Psoas muscle (tissue), 8 donors: ENCODE results near the gene UBE3D. TPM values are rescaled to one million over a fixed set of nuclear protein-coding genes. Genes with fewer than 3 reads are reported as not detected.

Experiments
- ATAC-seq, 4 donors: fragments of 200-7000 bp; cut with Tn5 transposase; one replicate each; pipeline ENCODE4 v1.9.1; 2020; ENCODE audit warnings: moderate library complexity in 3 of 4, mild to moderate bottlenecking in 2 of 4
- DNase-seq, 2 donors: peaks; one replicate each; pipeline ENCODE4 v3.0.0-alpha.2; 2020
- H3K27ac ChIP-seq: fragments of 200-600 bp; one replicate; pipeline ENCODE4 v1.8.0; 2022
- H3K27me3 ChIP-seq, 3 donors: fragments of 200-600 bp in 1 of 3; one replicate each; pipeline versions ENCODE4 v1.6.1 to v1.8.0; 2013 to 2022; ENCODE audit warnings: low read length in 2 of 3, mild to moderate bottlenecking in 2 of 3, moderate library complexity in 1 of 3; ENCODE audit not compliant: insufficient read depth in 3 of 3
- H3K36me3 ChIP-seq, 2 donors: fragments of 200-600 bp in 1 of 2; one replicate each; pipeline versions ENCODE4 v1.6.1 to v1.8.0; 2013 to 2022; ENCODE audit warnings: low read depth in 1 of 2, mild to moderate bottlenecking in 1 of 2, moderate library complexity in 1 of 2; ENCODE audit not compliant: insufficient read depth in 1 of 2
- H3K4me1 ChIP-seq: fragments of 200-600 bp; one replicate; pipeline ENCODE4 v1.8.0; 2022
- H3K4me3 ChIP-seq: fragments of 200-600 bp; one replicate; pipeline ENCODE4 v1.8.0; 2022; ENCODE audit warnings: mild to moderate bottlenecking
- H3K9me3 ChIP-seq: fragments of 200-600 bp; one replicate; pipeline ENCODE4 v1.8.0; 2022
- CTCF ChIP-seq: fragments of 200-600 bp; IDR thresholded peaks from one replicate; pipeline ENCODE4 v1.8.0; 2022; ENCODE audit warnings: antibody characterized with exemption
- WGBS, 3 donors: extraction: QIAGEN DNeasy Blood & Tissue Kit; methylation state at CpG; one replicate each; pipeline versions ENCODE4 v1.1.6 to v1.1.7; 2013; 5-methylcytosine and 5-hydroxymethylcytosine counted together
- intact Hi-C, 2 donors: fragments of 100-400 bp; cut with DNase I; formaldehyde crosslinking; loops; one replicate each; pipeline versions ENCODE4 v1.11.0 to v1.14.2; 2022
- polyA plus RNA-seq, 3 donors: library from polyadenylated mRNA; stranded (reverse); fragments of 200-250 nt; gene quantifications; one replicate each; pipeline ENCODE4 v1.2.3, GENCODE V29; 2013
- total RNA-seq, 4 donors: library from RNA; stranded (reverse); fragmentation: NEBNext Ultra II Directional in 2 of 4; extraction: Animal tissue kit (Norgen Biotek cat#: 25700) in 2 of 4; gene quantifications; one replicate each; pipeline versions ENCODE4 v1.2.1 to v1.2.4, GENCODE V29; 2021 to 2023
- donor health status: healthy with polysubstance abuse.
- donor health status: DM: no; HTN: no; CAD: no; lungs with moderate emphysema.
- donor health status: Bipolar disorder and iron deficiency.
- donor health status: healthy.
- donor health status: DM: yes; HTN: yes; CAD: no.
- donor health status: DM: no; HTN: no; CAD: no.
- donor health status: DM: no; HTN: no; CAD: no.
- donor health status: DM: yes; HTN: yes; CAD: no.

UBE3D gene
- total and polyA plus RNA-seq, 7 donors, result 1.9 to 3.8 (median 2.2) TPM

DNA sequence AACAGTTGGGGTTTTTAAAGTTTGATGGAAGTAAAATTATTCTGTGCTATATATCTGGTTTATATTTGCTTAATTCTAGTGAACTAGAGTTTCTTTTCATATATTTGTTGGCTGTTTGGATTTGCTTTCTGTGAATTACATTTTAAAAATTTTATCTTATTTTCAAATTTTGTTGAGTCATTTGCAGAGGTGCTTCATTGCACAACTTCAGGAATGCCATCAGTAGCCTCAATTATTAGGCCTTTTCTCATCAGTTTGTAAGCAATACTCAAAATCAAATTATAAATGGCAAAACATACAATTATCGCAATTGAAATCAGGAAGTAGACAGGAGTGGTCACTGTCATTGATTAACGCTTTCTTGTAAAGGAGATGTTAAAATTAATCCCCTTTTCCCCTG lies 96.9 kb downstream of the UBE3D start:
- no peaks in the 10 kb centered on the region for H3K36me3 ChIP-seq
- DNase-seq (no peak), ATAC-seq (no peak)
- TF ChIP-seq CTCF, result no peak
- intact Hi-C loops, result no loop called here
- H3K27ac ChIP-seq, result no peak overlapping the region
- no peaks in the 10 kb centered on the region for H3K27me3 ChIP-seq
- no peak overlapping the region for H3K4me3 ChIP-seq
- no peaks in the 10 kb centered on the region for H3K9me3 ChIP-seq
- H3K4me1 ChIP-seq, result no peaks in the 10 kb centered on the region
- 94 to 97% (median 97%) methylated on average over 2 of the region's 2 CpGs for WGBS, 3 donors

DNA sequence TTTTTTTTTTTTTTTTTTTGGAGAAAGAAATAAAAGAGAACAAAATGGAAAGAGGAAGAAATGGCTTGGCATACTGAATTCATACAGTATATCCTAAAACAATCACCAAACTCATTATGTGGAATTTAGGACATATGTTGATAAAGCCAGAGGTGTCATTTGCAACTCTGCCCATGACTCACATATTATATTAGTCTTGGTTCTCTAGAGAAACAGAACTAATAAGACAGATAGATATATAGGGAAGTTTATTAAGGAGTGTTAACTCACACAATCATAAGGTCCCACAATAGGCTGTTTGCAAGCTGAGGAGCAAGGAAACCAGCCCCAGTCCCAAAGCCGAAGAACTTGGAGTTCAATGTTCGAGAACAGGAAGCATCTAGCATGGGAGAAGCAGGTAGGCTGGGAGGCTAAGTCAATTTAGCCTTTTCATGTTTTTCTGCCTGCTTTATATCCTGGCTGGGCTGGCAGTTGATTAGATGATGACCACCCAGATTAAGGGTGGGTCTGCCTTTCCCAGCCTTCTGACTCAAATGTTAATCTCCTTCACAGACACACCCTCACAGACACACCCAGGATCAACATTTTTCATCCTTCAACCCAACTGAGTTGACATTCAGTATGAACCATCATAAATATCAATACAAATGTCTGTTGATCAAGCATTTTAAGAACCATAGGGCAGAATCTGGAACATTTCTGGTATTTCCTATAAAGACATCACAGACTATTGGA lies 102.3 kb downstream of the UBE3D start:
- no peak for ATAC-seq
- Histone ChIP-seq H3K36me3 (no peaks in the 10 kb centered on the region), H3K27ac (no peak overlapping the region), H3K4me3 (no peak overlapping the region), H3K9me3 (no peaks in the 10 kb centered on the region), H3K4me1 (no peaks in the 10 kb centered on the region), H3K27me3 (no peaks in the 10 kb centered on the region)
- intact Hi-C loops, result no loop called here
- WGBS, 3 donors, result 94 to 98% (median 96%) methylated on average over 2 of the region's 2 CpGs
- TF ChIP-seq CTCF, result no peak
- no peak for DNase-seq

GRCh38 chr6:82959385-82959941 lies 106.2 kb downstream of the UBE3D start:
- H3K27me3 ChIP-seq, result no peaks in the 10 kb centered on the region
- DNase-seq, result no peak
- WGBS, 3 donors, result 62 to 69% (median 64%) methylated on average over 4 of the region's 4 CpGs
- intact Hi-C loops, result no loop called here
- no peaks in the 10 kb centered on the region for H3K9me3 ChIP-seq
- no peak for ATAC-seq
- no peaks in the 10 kb centered on the region for H3K4me1 ChIP-seq
- no peak overlapping the region for H3K4me3 ChIP-seq
- H3K36me3 ChIP-seq, result peaks cover 0 to 15% of the 10 kb centered on the region in 2 donors
- H3K27ac ChIP-seq, result no peak overlapping the region
- TF ChIP-seq CTCF, result no peak

GRCh38 chr6:82958551-82958950 lies 107.1 kb downstream of the UBE3D start:
- Histone ChIP-seq H3K27ac (no peak overlapping the region), H3K9me3 (no peaks in the 10 kb centered on the region), H3K27me3 (no peaks in the 10 kb centered on the region), H3K4me3 (no peak overlapping the region), H3K36me3 (peaks cover 0 to 15% of the 10 kb centered on the region in 2 donors), H3K4me1 (no peaks in the 10 kb centered on the region)
- no peak for TF ChIP-seq CTCF
- 77 to 90% (median 81%) methylated on average over 1 of the region's 1 CpG for WGBS, 3 donors
- no peak for ATAC-seq
- intact Hi-C loops, result no loop called here
- DNase-seq, result no peak

DNA sequence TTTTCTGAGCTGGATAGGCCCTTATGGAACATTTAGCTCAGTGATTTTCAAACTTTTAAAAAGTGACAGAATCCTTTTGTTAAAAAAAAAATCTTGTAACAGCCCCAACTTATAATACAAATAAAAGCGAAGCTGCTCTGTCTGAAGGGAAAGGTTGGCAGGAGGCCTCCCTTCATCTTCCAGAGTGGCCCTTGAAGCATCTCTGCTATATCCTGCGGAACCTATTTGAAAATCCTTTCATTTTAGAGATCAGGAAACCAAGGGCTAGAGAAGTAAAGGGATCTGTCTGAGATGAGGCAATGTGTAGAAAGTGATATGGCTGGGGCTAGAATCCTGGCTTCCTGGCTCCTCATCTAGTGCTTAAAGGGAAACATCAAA lies 107.8 kb downstream of the UBE3D start:
- 77 to 82% (median 81%) methylated on average over 2 of the region's 2 CpGs for WGBS, 3 donors

More for the DNA sequence above, 107.8 kb downstream of the UBE3D start:
- intact Hi-C loops, result no loop called here
- Histone ChIP-seq H3K4me3 (no peak overlapping the region), H3K36me3 (peaks cover 0 to 15% of the 10 kb centered on the region in 2 donors), H3K4me1 (no peaks in the 10 kb centered on the region), H3K9me3 (no peaks in the 10 kb centered on the region), H3K27me3 (no peaks in the 10 kb centered on the region), H3K27ac (no peak overlapping the region)
- DNase-seq, result no peak
- ATAC-seq, result no peak
- no peak for TF ChIP-seq CTCF
